Mononuclear cell (primary cell): ENCODE measurements around the gene CCRL2. TPM values are rescaled to one million over a fixed set of nuclear protein-coding genes. Genes with fewer than 3 reads are reported as not detected.
A peak's percentile ranks its signal among the peaks of the same experiment; 100 is the strongest.
"Not testable (repeated sequence)": the region's sequence is repeated elsewhere in the genome, so short reads cannot be mapped to it uniquely, and the experiment has no call there.

Source experiments
- H3K27me3 ChIP-seq: 2 replicates; pipeline ENCODE4 v1.6.0; 2011; ENCODE audit warnings: low read length, control low read depth; ENCODE audit not compliant: insufficient read depth
- H3K4me1 ChIP-seq: 2 replicates; pipeline ENCODE4 v1.5.1; 2011; ENCODE audit warnings: mild to moderate bottlenecking, low read length, control low read depth; ENCODE audit not compliant: insufficient read depth
- H3K4me3 ChIP-seq: 2 replicates; pipeline ENCODE4 v1.5.1; 2011; ENCODE audit warnings: mild to moderate bottlenecking, low read length, moderate library complexity
- H3K9me3 ChIP-seq: 2 replicates; pipeline ENCODE4 v1.5.1; 2011; ENCODE audit warnings: low read depth, mild to moderate bottlenecking, control low read depth, low read length
- total RNA-seq: library from RNA; depleted of rRNA; stranded (reverse); fragments of >200 nt; gene quantifications from one replicate; pipeline ENCODE4 v1.2.3, GENCODE V29; 2012

The CCRL2 gene
- total RNA-seq, 1 donor = 91.9 TPM

- peaks cover 43% of the 10 kb centered on the region for H3K4me1 ChIP-seq
- no peaks in the 10 kb centered on the region for H3K9me3 ChIP-seq
- peak overlapping the region; percentile 25 for H3K4me3 ChIP-seq
Observed at GRCh38 chr3:46371519-46372340, 35.3 kb upstream of the CCRL2 start.

GRCh38 chr3:46372492-46373359, 34.3 kb upstream of the CCRL2 start:
- H3K4me1 ChIP-seq = peaks cover 42% of the 10 kb centered on the region

More at GRCh38 chr3:46371519-46372340, 35.3 kb upstream of the CCRL2 start:
- no peaks in the 10 kb centered on the region for H3K27me3 ChIP-seq

GRCh38 chr3:46374755-46375154, 32.3 kb upstream of the CCRL2 start:
- H3K4me3 ChIP-seq = no peak overlapping the region
- H3K27me3 ChIP-seq = no peaks in the 10 kb centered on the region
- H3K9me3 ChIP-seq = no peaks in the 10 kb centered on the region
- H3K4me1 ChIP-seq = peaks cover 21% of the 10 kb centered on the region

More at GRCh38 chr3:46372492-46373359, 34.3 kb upstream of the CCRL2 start:
- Histone ChIP-seq H3K4me3 (no peak overlapping the region), H3K9me3 (no peaks in the 10 kb centered on the region), H3K27me3 (no peaks in the 10 kb centered on the region)

GRCh38 chr3:46375218-46375617, 31.8 kb upstream of the CCRL2 start:
- Histone ChIP-seq H3K27me3 (no peaks in the 10 kb centered on the region), H3K9me3 (no peaks in the 10 kb centered on the region), H3K4me1 (peaks cover 21% of the 10 kb centered on the region), H3K4me3 (no peak overlapping the region)

- H3K4me1 ChIP-seq = peaks cover 23% of the 10 kb centered on the region
- H3K9me3 ChIP-seq = no peaks in the 10 kb centered on the region
- H3K4me3 ChIP-seq = no peak overlapping the region
- H3K27me3 ChIP-seq = no peaks in the 10 kb centered on the region
Observed at GRCh38 chr3:46375814-46376213, 31.2 kb upstream of the CCRL2 start.

GRCh38 chr3:46378426-46378942, 28.6 kb upstream of the CCRL2 start:
- peaks cover 21% of the 10 kb centered on the region for H3K4me1 ChIP-seq
- H3K9me3 ChIP-seq = no peaks in the 10 kb centered on the region
- no peak overlapping the region for H3K4me3 ChIP-seq
- no peaks in the 10 kb centered on the region for H3K27me3 ChIP-seq

- H3K4me3 ChIP-seq = no peak overlapping the region
- H3K27me3 ChIP-seq = no peaks in the 10 kb centered on the region
- no peaks in the 10 kb centered on the region for H3K9me3 ChIP-seq
- H3K4me1 ChIP-seq = peaks cover 38% of the 10 kb centered on the region
Observed at GRCh38 chr3:46380471-46381221, 26.4 kb upstream of the CCRL2 start.

DNA sequence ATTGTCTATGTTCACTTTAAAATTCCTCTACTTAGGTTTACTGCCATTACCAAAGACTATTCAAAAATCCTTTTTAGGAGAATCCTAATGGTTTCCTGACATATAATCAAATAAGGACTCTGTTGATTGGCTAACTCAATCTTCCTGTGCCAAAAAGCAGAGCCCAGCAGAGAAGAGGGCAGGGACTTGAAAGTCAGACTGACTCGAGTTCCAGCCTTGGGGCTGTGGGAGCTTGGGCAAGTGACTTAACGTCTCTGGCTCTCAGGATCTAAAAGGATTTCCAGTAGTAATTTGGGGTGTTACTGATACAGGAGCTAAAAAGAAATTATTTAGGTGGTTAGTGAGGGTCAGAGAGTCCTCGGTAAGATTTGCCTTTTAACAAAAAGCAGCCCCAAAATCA, 25.4 kb upstream of the CCRL2 start:
- no peaks in the 10 kb centered on the region for H3K27me3 ChIP-seq
- no peak overlapping the region for H3K4me3 ChIP-seq
- peaks cover 45% of the 10 kb centered on the region for H3K4me1 ChIP-seq
- H3K9me3 ChIP-seq = no peaks in the 10 kb centered on the region

DNA sequence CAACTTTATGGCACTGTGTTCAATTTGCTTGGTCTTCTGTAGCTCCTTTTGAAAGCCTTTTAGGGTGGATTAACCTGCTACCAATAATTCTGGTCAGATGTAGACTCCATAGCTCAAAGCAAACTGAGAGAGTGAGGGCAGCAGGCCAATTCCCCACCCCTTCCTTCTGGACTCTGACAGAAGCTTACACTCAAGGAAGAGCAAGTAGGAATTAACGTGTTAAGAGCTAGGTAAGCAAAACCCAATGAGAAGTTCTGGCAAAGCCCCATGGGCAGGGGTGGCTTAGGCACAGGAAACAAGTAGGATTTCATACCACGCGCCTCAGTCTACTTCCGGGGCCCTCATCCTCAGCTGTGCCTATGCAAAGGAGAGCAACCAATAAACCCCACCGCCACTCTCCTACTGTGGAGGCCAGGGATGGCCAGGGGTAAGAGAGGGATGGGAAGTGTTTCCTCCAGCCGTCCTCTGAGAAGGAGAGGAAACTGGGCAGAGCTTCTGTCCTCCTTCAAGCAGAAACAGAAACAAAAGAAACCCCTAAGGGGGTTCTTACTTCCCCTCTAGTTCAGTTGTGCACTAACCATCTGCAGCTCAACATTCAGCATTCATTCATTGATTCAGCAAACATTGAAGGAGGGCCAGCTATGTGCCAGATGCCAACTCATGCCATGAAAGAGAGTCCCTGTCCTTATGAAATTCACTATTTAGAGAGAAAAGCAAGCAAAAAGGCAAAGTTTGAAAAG, 23.7 kb upstream of the CCRL2 start:
- Histone ChIP-seq H3K4me1 (peaks cover 45% of the 10 kb centered on the region), H3K9me3 (no peaks in the 10 kb centered on the region), H3K27me3 (no peaks in the 10 kb centered on the region), H3K4me3 (no peak overlapping the region)

GRCh38 chr3:46383951-46384330, 23.1 kb upstream of the CCRL2 start:
- Histone ChIP-seq H3K27me3 (no peaks in the 10 kb centered on the region), H3K9me3 (no peaks in the 10 kb centered on the region), H3K4me1 (peaks cover 45% of the 10 kb centered on the region), H3K4me3 (no peak overlapping the region)

GRCh38 chr3:46386205-46386604, 20.9 kb upstream of the CCRL2 start:
- no peaks in the 10 kb centered on the region for H3K9me3 ChIP-seq
- H3K4me1 ChIP-seq = peaks cover 32% of the 10 kb centered on the region
- H3K4me3 ChIP-seq = no peak overlapping the region
- H3K27me3 ChIP-seq = no peaks in the 10 kb centered on the region

GRCh38 chr3:46388847-46389246, 18.2 kb upstream of the CCRL2 start:
- not testable (repeated sequence) for H3K9me3 ChIP-seq, H3K4me3 ChIP-seq, H3K27me3 ChIP-seq
- peaks cover 30% of the 10 kb centered on the region for H3K4me1 ChIP-seq

- H3K4me1 ChIP-seq = peaks cover 28% of the 10 kb centered on the region
- no peak overlapping the region for H3K4me3 ChIP-seq
- no peaks in the 10 kb centered on the region for H3K27me3 ChIP-seq
- no peaks in the 10 kb centered on the region for H3K9me3 ChIP-seq
Observed at GRCh38 chr3:46389306-46389705, 17.8 kb upstream of the CCRL2 start.

GRCh38 chr3:46391526-46391925, 15.5 kb upstream of the CCRL2 start:
- H3K27me3 ChIP-seq, H3K9me3 ChIP-seq, H3K4me3 ChIP-seq: not testable (repeated sequence)
- H3K4me1 ChIP-seq = peaks cover 30% of the 10 kb centered on the region
